ENCODE results near the gene DIPK1A.

DNA sequence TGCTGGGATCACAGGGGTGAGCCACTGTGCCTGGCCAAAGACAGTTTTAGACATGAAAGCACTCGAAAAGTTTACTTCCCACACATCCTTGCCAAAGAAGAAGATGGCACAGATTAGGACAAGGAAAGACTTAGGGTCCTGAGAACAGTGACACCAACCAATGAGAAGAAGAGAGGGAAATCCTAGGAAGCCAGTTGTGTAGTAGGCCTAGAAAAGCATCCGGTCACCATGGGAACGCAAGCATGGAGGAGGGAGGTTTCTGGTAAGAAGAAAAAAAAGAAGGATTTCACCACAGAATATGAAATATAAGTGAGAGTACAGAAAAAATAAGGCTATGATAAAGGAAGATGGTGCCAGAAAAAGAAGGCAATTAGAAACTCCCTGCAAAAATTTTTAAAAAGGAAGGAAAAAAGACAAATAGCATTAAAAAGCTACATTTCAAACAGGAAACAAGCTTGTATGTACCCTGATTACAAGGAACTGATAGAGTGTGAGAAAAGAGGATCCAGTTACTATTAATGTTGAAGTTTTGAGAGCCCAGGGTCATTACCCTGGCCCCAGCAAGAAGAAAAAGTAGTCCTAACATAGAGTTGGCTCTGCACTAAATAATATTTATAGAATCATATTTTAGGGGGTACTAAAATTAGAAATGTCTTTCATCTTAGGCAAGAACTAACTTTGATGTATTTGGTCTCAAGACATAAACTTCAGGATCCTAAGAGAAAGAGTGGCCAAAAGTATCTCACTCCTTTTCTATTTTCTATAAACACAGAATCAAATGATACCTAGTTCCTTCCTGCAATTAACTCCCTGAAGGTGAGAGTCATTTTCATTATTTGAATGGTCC lies 16.1 kb downstream of the DIPK1A start:
- TF ChIP-seq CTCF (IDR thresholded peaks at IDR 0.05; ENCODE audit: low read length) (no peak), EZH2 (optimal IDR thresholded peaks at IDR 0.05; ENCODE audit: low read depth, low read length) (no peak)
